Mesenteric fat pad (tissue), 1 donor: ENCODE results near the gene FFAR4. TPM values are rescaled to one million over a fixed set of nuclear protein-coding genes. Genes with fewer than 3 reads are reported as not detected.

Experiments used
- DNase-seq: peaks from one replicate; pipeline ENCODE4 v3.0.0-alpha.2; 2020; ENCODE audit warnings: low spot score
- total RNA-seq: library from RNA; stranded (reverse); fragmentation: NEBNext Ultra II Directional; extraction: Animal tissue kit (Norgen Biotek cat#: 25700); gene quantifications from one replicate; pipeline ENCODE4 v1.2.1, GENCODE V29; 2021
- donor health status: DM: yes; HTN: yes; CAD: no.

FFAR4 gene
- total RNA-seq, 1 donor from 2014 or later, result 2.3 TPM

DNA sequence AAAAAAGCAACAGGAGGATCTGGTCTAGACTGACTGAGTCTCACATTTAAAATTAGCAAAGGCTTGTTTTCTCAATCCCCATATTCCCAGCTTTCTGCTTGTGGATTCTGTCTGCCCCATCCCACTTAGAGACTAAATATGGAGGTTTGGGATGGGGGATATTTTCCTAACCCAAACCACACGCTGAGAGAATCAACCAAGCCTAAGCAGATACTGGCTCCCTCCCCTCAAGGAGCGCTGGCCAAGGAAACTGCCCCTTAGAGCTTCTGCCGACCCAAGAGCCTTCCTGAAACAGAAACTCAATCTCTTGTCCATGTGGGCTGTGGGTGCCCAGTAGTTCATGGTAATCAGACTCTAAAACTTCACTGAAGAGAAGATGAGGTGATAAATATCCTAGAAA, 3.9 kb downstream of the FFAR4 start:
- no peak for DNase-seq

GRCh38 chr10:93572606-93573005, 6.1 kb downstream of the FFAR4 start:
- DNase-seq, result no peak

GRCh38 chr10:93573051-93573909, 6.8 kb downstream of the FFAR4 start:
- DNase-seq, result no peak

GRCh38 chr10:93573924-93574323, 7.5 kb downstream of the FFAR4 start:
- no peak for DNase-seq

- DNase-seq, result no peak
Measured at GRCh38 chr10:93576888-93577287, 10.4 kb downstream of the FFAR4 start.

DNA sequence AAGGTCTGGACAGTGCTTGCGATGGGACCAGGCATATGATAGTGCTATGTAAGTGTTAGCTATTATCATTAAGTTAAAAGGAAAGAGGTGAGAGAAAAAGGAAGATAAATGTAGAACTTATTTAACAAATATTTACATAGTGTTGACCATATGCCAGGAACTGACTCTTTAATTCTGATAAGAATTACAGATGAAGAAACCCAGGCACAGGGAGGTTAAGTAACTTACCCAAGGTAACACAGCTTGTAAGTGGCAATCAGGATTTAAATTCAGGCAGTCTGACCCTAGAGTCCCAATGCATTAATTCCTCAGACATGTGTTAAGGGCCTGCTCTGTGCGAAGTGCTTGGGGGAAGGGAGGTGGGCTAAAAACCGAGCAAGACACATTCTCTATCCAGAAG, 11.1 kb downstream of the FFAR4 start:
- no peak for DNase-seq

DNA sequence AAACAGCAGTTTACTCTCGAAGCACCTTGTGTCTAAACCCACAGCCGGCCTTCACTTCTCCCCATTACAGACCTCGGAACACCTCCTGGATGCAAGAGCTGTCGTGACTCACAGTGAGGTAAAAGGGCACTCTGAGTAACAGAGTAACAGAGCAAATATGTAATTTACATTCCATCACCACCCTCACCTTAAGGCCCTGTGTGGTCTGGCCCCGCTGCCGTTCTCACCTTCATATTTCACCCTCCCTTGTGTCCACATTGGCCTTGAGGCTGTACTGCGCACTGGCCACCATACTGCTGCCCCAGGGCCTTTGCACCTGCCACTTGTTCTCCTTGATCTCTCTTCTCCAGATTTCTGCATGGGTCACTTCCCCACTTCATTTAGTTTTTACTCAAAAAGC, 12.6 kb downstream of the FFAR4 start:
- no peak for DNase-seq

DNA sequence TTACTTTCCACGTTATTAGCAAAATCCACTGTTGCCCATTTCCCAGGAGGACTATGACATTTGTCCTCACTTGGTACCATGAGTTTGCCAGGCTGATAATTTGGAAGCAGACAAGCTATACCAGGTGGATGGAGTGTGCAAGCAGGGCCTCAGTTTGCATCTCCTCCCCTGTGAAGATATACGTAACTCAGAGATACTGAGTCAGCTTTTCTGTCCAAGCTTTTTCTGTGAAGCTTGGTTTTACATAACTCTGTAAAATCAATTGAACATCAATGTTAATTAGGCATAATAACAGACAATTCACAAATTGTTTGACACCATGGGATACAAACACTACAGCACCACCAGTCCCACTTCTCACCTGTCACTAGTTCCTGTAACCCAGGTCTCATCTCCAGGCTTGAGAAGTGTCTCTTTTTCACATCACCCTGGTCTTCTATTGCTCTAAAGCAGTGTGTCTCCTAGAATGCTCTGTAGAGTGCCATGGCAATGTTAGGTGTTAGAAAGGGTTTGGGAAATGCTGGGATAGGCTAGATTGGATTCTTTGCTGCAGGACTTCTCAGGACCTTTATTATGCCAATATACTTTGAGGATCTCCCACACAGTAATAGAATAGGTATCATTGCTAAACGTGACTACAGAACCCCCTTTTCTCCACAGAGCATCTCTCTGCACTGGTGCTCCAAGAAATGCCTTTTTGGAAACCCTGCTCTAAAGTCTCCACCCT, 13.7 kb downstream of the FFAR4 start:
- DNase-seq, result no peak

GRCh38 chr10:93580828-93581227, 14.4 kb downstream of the FFAR4 start:
- no peak for DNase-seq

GRCh38 chr10:93584445-93584844, 18.0 kb downstream of the FFAR4 start:
- no peak for DNase-seq

DNA sequence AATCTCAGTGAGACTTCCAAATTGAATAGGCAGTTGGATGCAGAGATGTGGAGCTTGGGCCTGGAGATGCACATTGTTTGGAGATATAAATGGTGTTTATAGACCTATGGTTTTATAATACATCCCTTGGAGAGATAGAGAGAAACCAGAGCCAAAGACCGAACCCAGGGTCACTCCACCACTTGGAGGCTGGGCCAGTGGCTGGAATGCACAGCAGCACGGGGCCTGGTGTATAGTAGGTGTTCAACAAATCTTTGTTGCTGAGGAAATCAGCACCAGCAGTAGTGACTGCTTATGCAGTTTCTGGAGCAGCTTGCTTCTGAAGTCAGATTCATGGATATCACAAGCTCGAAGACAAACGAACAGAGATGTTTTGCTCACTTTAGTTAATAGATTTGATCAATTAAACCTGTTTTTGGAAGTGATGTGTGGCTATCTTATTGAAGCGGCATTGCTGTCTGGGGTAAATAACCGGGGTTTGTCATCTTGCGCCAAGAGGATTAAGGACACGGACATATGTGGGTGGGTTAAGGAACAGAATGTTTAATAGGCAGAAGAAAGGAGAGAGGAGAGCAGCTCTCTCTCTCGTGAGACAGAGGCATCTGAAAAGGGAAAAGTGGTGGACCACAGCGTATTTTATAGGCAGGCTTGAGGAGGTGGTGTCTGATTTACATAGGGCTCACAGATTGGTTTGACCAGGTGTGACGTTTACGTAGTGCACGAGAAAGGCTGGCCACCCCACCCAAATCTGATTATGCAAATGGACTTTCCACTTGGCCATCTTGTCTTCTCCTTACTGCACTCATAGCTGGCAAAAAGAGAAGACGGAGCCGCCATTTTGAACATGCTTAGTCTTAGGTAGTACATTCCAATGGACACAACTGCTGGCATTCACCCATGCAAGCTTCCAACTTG, 23.4 kb downstream of the FFAR4 start:
- no peak for DNase-seq

- DNase-seq, result no peak
Measured at GRCh38 chr10:93590638-93591037, 24.2 kb downstream of the FFAR4 start.

- DNase-seq, result no peak
Measured at GRCh38 chr10:93591065-93591808, 24.8 kb downstream of the FFAR4 start.

- DNase-seq, result no peak
Measured at GRCh38 chr10:93593254-93593653, 26.8 kb downstream of the FFAR4 start.

DNA sequence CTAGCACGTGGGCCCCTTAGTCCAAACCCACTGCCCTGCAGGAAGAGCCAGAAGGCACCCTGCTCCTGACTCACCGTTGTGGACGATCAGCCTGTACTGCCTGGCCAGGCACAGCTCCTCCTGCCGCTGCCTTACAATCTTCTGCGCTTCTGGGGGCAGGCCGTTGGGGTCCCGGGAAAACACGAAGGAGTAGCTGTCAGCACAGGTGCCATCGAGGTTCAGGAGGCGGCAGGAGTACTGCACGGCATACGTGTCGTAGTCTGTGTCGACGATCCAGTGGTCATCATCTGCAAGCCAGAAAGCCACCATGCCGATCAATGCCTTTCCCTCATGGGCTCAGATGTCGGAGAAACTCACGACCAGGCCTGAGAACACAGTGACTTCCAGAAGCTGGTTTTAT, 27.3 kb downstream of the FFAR4 start:
- DNase-seq, result no peak

- no peak for DNase-seq
Measured at GRCh38 chr10:93594518-93594917, 28.1 kb downstream of the FFAR4 start.

DNA sequence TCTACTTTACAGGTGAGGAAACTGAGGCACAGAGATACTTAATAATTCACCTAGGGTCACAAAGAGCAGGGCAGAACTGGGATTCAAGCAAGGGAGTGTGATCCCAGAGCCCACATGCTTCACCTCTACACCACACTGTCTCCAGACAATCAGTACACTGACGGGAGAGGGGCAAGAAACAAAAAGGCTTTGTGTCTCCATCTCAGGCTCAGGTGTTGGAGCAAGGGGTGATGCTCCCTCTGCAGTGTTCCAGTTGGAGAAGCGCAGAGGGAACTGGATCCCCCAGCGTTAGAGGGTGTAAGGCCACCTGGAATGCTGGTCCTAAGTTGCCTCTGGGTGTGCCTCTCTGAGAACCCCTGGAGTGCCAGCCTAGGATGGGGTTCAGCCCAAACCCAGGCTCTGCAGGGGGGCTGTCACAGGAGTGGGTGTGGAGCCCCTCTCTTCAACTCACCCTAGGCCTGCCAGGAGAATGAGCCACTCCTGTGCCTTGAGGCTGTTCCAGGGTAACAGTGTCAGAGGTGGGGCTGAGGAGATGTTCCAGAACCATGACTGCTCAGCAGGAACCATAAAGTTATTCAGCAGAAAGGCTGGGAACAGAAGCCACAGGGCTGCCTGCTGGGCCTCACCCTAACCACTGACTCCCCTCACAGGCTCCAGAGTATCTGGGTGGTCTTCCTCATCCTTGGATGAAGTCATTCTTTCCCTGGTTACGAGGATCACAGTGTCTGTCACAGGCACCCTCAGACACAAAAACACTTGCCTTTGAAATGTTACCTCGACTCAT, 29.1 kb downstream of the FFAR4 start:
- no peak for DNase-seq

DNA sequence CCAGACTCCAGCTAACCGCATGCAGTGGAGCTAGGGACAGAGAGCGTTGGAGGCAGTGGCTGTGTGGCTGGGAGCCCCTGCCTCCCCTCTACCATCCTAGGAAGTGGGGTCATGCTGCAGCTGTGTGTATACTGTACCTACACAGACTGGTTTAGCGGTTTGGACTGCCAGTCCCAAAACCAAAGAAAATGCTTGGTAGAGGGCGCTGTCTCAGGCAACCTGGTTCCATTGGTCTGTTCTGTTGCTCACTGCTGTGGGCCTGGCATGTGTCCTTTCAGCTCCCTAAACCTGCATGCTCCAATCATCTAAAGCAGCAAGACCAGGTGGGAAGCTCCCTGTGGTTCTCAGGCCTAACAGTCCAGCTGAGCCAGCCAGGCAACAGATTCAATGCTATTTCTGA, 30.1 kb downstream of the FFAR4 start:
- no peak for DNase-seq

GRCh38 chr10:93597075-93597599, 30.7 kb downstream of the FFAR4 start:
- no peak for DNase-seq

- DNase-seq, result no peak
Measured at GRCh38 chr10:93598157-93598556, 31.7 kb downstream of the FFAR4 start.
